Epithelial cell of alveolus of lung (primary cell): ENCODE results near the gene ADGRL3. TPM values are rescaled to one million over a fixed set of nuclear protein-coding genes. Genes with fewer than 3 reads are reported as not detected.

Experiments used
- total RNA-seq: library from RNA; depleted of rRNA; stranded (reverse); fragments of >200 nt; gene quantifications from 2 replicates; pipeline ENCODE4 v1.2.1, GENCODE V29; 2015

Gene ADGRL3
- 5.3 and 27.1 TPM in 2 replicates for total RNA-seq

GRCh38 chr4:61200187-61200915, at the start of gene ADGRL3:
Gene ADGRL3, plus strand, starts transcription at chr4:61200326.

